K562 (cell line): ENCODE results near the gene ATAD5. TPM values are rescaled to one million over a fixed set of nuclear protein-coding genes. Genes with fewer than 3 reads are reported as not detected.

Experiments used
- ATAC-seq: fragments of 200-7000 bp; cut with Tn5 transposase; 3 replicates; pipeline ENCODE4 v1.9.1; 2020; ENCODE audit warnings: moderate library complexity
- BruUV-seq: library from RNA; stranded (reverse); fragments of 400-500 nt; replicated peaks from 2 replicates; lab custom pipeline; 2021; lab: Mats Ljungman, UMichigan
- CTCF ChIA-PET: fragments of 300-600 bp; formaldehyde crosslinking; extraction: SDS; loops from one replicate; lab custom pipeline; 2021; ENCODE audit warnings: low intra/inter-chr PET ratio; lab: Yijun Ruan, JAX
- POLR2A ChIA-PET: fragments of 300-600, 350-650 bp; sonication (Branson Sonifier 250); formaldehyde crosslinking; extraction: SDS; loops from one replicate; lab custom pipeline; 2021; ENCODE audit warnings: antibody characterized with exemption, inconsistent platforms; lab: Yijun Ruan, JAX
- DNase-seq, 4 experiments: peaks; one replicate each; pipeline versions ENCODE4 v3.0.0 to v3.0.0-alpha.2; 2011 to 2018; ENCODE audit warnings: low spot score in 3 of 4, mixed read lengths in 3 of 4; ENCODE audit errors: extremely low read depth in 1 of 4
- FAIRE-seq: peaks from 2 replicates; lab custom pipeline; 2011; peaks lifted over from hg19 to GRCh38; lab: Jason Lieb, UNC
- H2AFZ ChIP-seq: 2 replicates; pipeline ENCODE4 v1.6.0; 2011; ENCODE audit warnings: low read depth, low read length, control low read depth, inconsistent platforms
- H3K27ac ChIP-seq: fragments of 200-600 bp; 3 replicates; pipeline ENCODE4 v1.8.0; 2011; ENCODE audit warnings: low read depth, mild to moderate bottlenecking, control low read depth, inconsistent platforms, low read length, moderate library complexity, mixed read lengths; ENCODE audit errors: extremely low read depth
- H3K27me3 ChIP-seq, 2 experiments: fragments of 300-600 bp in 1 of 2; 2 replicates in 1 of 2; 3 replicates in 1 of 2; pipeline versions ENCODE4 v1.6.0 to v1.8.0; 2011; ENCODE audit warnings: inconsistent platforms in 2 of 2, low read length in 2 of 2, mild to moderate bottlenecking in 1 of 2, mixed read lengths in 1 of 2, moderate library complexity in 1 of 2; ENCODE audit not compliant: control insufficient read depth in 2 of 2, insufficient read depth in 2 of 2
- H3K36me3 ChIP-seq: fragments of 300-600 bp; 3 replicates; pipeline ENCODE4 v1.8.0; 2011; ENCODE audit warnings: mild to moderate bottlenecking, low read length, inconsistent platforms; ENCODE audit not compliant: control insufficient read depth, insufficient read depth
- H3K4me1 ChIP-seq, 2 experiments: fragments of 200-600 bp in 1 of 2; replicated peaks in 1 of 2; 2 replicates in 1 of 2; 3 replicates in 1 of 2; pipeline versions ENCODE4 v1.5.1 to v1.8.0; 2011; ENCODE audit warnings: inconsistent platforms in 2 of 2, low read length in 2 of 2, mild to moderate bottlenecking in 1 of 2, mixed read lengths in 1 of 2, moderate library complexity in 1 of 2; ENCODE audit not compliant: control insufficient read depth in 2 of 2, insufficient read depth in 2 of 2
- H3K4me2 ChIP-seq: 2 replicates; pipeline ENCODE4 v1.6.1; 2011; ENCODE audit warnings: low read length, control low read depth, inconsistent platforms, mixed read lengths; ENCODE audit not compliant: insufficient read depth
- H3K4me3 ChIP-seq: fragments of 200-600 bp; sonication (generic), shearing (Covaris generic); 2 replicates; pipeline ENCODE4 v1.5.1; 2016; ENCODE audit warnings: control low read depth, inconsistent platforms
- H3K79me2 ChIP-seq: fragments of 200-600 bp; 3 replicates; pipeline ENCODE4 v1.8.0; 2011; ENCODE audit warnings: low read length, inconsistent platforms; ENCODE audit not compliant: control insufficient read depth, insufficient read depth
- H3K9ac ChIP-seq, 2 experiments: 2 replicates each; pipeline versions ENCODE4 v1.6.0 to v1.6.1; 2011; ENCODE audit warnings: low read depth in 2 of 2, low read length in 2 of 2, control low read depth in 1 of 2, inconsistent platforms in 1 of 2, mild to moderate bottlenecking in 1 of 2, mixed read lengths in 1 of 2; ENCODE audit not compliant: insufficient read depth in 1 of 2
- H3K9me1 ChIP-seq: one replicate; pipeline ENCODE4 v1.6.0; 2011; ENCODE audit warnings: inconsistent platforms, mild to moderate bottlenecking, low read length, moderate library complexity; ENCODE audit not compliant: control insufficient read depth, insufficient read depth
- H3K9me3 ChIP-seq: replicated peaks from 2 replicates; pipeline ENCODE4 v1.5.1; 2011; ENCODE audit warnings: low read depth, low read length, inconsistent platforms; ENCODE audit not compliant: control insufficient read depth, insufficient read depth
- H4K20me1 ChIP-seq: replicated peaks from 2 replicates; pipeline ENCODE4 v1.6.1; 2011; ENCODE audit warnings: low read length, inconsistent platforms, mixed read lengths; ENCODE audit not compliant: control insufficient read depth, insufficient read depth
- CBFA2T3 ChIP-seq: fragments of 450-650 bp; IDR thresholded peaks from 2 replicates; pipeline ENCODE4 v1.6.1; 2017
- CTBP1 ChIP-seq: fragments of 450-650 bp; IDR thresholded peaks from 2 replicates; pipeline ENCODE4 v1.6.1; 2016; ENCODE audit warnings: borderline replicate concordance
- DMBX1 ChIP-seq: fragments of 250-450 bp; sonication (Bioruptor Pico); IDR thresholded peaks from 2 replicates; pipeline ENCODE4 v1.8.0; 2022; ENCODE audit warnings: inconsistent platforms, mild to moderate bottlenecking, moderate library complexity, borderline replicate concordance
- GABPB2 ChIP-seq: fragments of 250-450 bp; sonication (Bioruptor Pico); conservative IDR thresholded peaks from 2 replicates; pipeline ENCODE4 v1.5.1; 2021; ENCODE audit warnings: mild to moderate bottlenecking
- GTF2F1 ChIP-seq: IDR thresholded peaks from 2 replicates; pipeline ENCODE4 v1.6.1; 2011; ENCODE audit warnings: low read depth, low read length, improper control_type of control experiment
- JUNB ChIP-seq: fragments of 450-650 bp; formaldehyde crosslinking; conservative IDR thresholded peaks from 2 replicates; pipeline ENCODE4 v1.4.0; 2020; ENCODE audit warnings: mild to moderate bottlenecking
- KLF1 ChIP-seq: fragments of 450-650 bp; IDR thresholded peaks from 2 replicates; pipeline ENCODE4 v1.6.1; 2016; ENCODE audit warnings: missing genetic modification characterization, missing compliant biosample characterization
- MAZ ChIP-seq, 2 experiments: fragments of 450-650 bp in 1 of 2; sonication (generic) in 1 of 2; formaldehyde crosslinking; IDR thresholded peaks in 1 of 2; conservative IDR thresholded peaks in 1 of 2; 2 replicates each; pipeline versions ENCODE4 v1.4.0 to v1.5.0; 2020; ENCODE audit warnings: mild to moderate bottlenecking in 1 of 2, missing genetic modification reagents in 1 of 2
- NRF1 ChIP-seq, 2 experiments: fragments of 450-650 bp; IDR thresholded peaks in 1 of 2; conservative IDR thresholded peaks in 1 of 2; 2 replicates each; pipeline ENCODE4 v1.6.1; 2014; ENCODE audit warnings: mild to moderate bottlenecking in 2 of 2
- PHF21A ChIP-seq: fragments of 450-650 bp; IDR thresholded peaks from 2 replicates; pipeline ENCODE4 v1.6.1; 2017; ENCODE audit warnings: low read depth, borderline replicate concordance
- PRDM10 ChIP-seq: fragments of 450-650 bp; IDR thresholded peaks from 2 replicates; pipeline ENCODE4 v1.6.1; 2018; ENCODE audit not compliant: partially characterized antibody
- STAT5A ChIP-seq: IDR thresholded peaks from 2 replicates; pipeline ENCODE4 v1.6.1; 2012; ENCODE audit warnings: low read length, inconsistent platforms, borderline replicate concordance
- WHSC1 ChIP-seq: IDR thresholded peaks from one replicate; pipeline ENCODE4 v1.6.1; 2012; ENCODE audit warnings: low read length, control low read depth, inconsistent platforms
- ZNF175 ChIP-seq: fragments of 200-800 bp; sonication (Bioruptor generic); IDR thresholded peaks from 2 replicates; pipeline ENCODE4 v1.6.1; 2016; ENCODE audit warnings: low read depth, mild to moderate bottlenecking, missing genetic modification characterization, missing compliant biosample characterization
- ZNF384 ChIP-seq: IDR thresholded peaks from 2 replicates; pipeline ENCODE4 v1.6.1; 2012; ENCODE audit warnings: low read depth, low read length, improper control_type of control experiment
- WGBS: fragments of 100-300 bp; shearing (Covaris generic); methylation state at CpG from one replicate; pipeline ENCODE4 v1.1.6; 2016; ENCODE audit warnings: low coverage, mixed read lengths; ENCODE audit not compliant: insufficient coverage; ENCODE audit errors: missing lambda C conversion rate; 5-methylcytosine and 5-hydroxymethylcytosine counted together
- in situ Hi-C: fragments of 300-500 bp; cut with MboI; formaldehyde crosslinking; loops from 4 replicates; pipeline ENCODE4 v1.15.0; 2018; ENCODE audit warnings: inconsistent platforms, mixed read lengths
- intact Hi-C: fragments of 100-400 bp; cut with micrococcal nuclease; formaldehyde crosslinking; loops from 2 replicates; pipeline ENCODE4 v1.14.2; 2022
- polyA plus RNA-seq, 8 experiments: library from polyadenylated mRNA; depleted of rRNA in 4 of 8; stranded (reverse) in 5 of 8; unstranded in 3 of 8; fragments of >200 nt; fragmentation: Nextera tagmentation in 2 of 8; fragmentation: Illumina TruSeq in 1 of 8; extraction: Ambion mirVana in 2 of 8; extraction: Trizol in 1 of 8; gene quantifications; 2 replicates each; pipeline versions ENCODE4 v1.2.1 to v1.2.3, GENCODE V29; 2011 to 2014; ENCODE audit warnings: inconsistent platforms in 1 of 8, missing spikeins in 1 of 8
- total RNA-seq, 7 experiments: library from RNA; depleted of rRNA in 6 of 7; stranded (reverse); fragments of >200 nt in 6 of 7; fragmentation: Illumina TruSeq in 2 of 7; extraction: Trizol in 2 of 7; gene quantifications; 2 replicates each; pipeline versions ENCODE4 v1.2.1 to v1.2.3, GENCODE V29; 2011 to 2021; ENCODE audit warnings: low replicate concordance in 1 of 7

ATAD5 gene
- total and polyA plus RNA-seq, 9 of the 15 experiments (the other 6 are each of a cell fraction or from before 2014, with no cell fraction given), result 4.6 to 25.6 (median 19.5) TPM

- FAIRE-seq (no peak), DNase-seq (no peak), ATAC-seq (no peak)
- WGBS, result 87% methylated on average over 9 of the region's 9 CpGs
- Histone ChIP-seq H3K4me1 (no peaks in the 10 kb centered on the region), H3K4me2 (no peak overlapping the region), H3K79me2 (no peaks in the 10 kb centered on the region), H3K9ac (no peak overlapping the region), H3K4me3 (no peak overlapping the region), H3K36me3 (peaks cover 79% of the 10 kb centered on the region), H3K27ac (no peak overlapping the region), H3K9me1 (no peaks in the 10 kb centered on the region), H4K20me1 (no peaks in the 10 kb centered on the region), H3K9me3 (no peaks in the 10 kb centered on the region), H3K27me3 (no peaks in the 10 kb centered on the region), H2AFZ (no peak overlapping the region)
- ChIA-PET POLR2A (interaction anchor here (0.6 to 1.7 kb wide), 3 partner anchors 13 to 885 kb away, joined by 3 to 4 read pairs (median 4); no protein-coding TSS in a partner anchor), CTCF (no interaction called here)
- intact Hi-C loops (no loop called here), in situ Hi-C loops (no loop called here)
- TF ChIP-seq MAZ (CRISPR knock-in tag; conservative IDR thresholded peaks at IDR 0.05 in 1 of 2, IDR thresholded peaks at IDR 0.05 in 1 of 2), result no peak
- no peak for TF ChIP-seq PRDM10
- TF ChIP-seq ZNF384, result no peak
- no peak for TF ChIP-seq JUNB (CRISPR knock-in tag)
- no peak for TF ChIP-seq WHSC1
- TF ChIP-seq PHF21A, result no peak
- no peak for TF ChIP-seq NRF1 (conservative IDR thresholded peaks at IDR 0.05 in 1 of 2, IDR thresholded peaks at IDR 0.05 in 1 of 2)
- no peak for TF ChIP-seq GABPB2 (CRISPR knock-in tag)
- no peak for TF ChIP-seq ZNF175 (CRISPR knock-in tag)
- no peak for TF ChIP-seq KLF1 (tag)
- TF ChIP-seq CBFA2T3, result no peak
- no peak for TF ChIP-seq STAT5A
- TF ChIP-seq DMBX1, result no peak
- no peak for TF ChIP-seq GTF2F1
- TF ChIP-seq CTBP1, result no peak
- BruUV-seq, result no TSS peak
Observed at GRCh38 chr17:30858556-30859250, 26.9 kb downstream of the ATAD5 start.
